IgD-negative memory B cell (primary cell): ENCODE data around the gene PTH1R. TPM values are rescaled to one million over a fixed set of nuclear protein-coding genes. Genes with fewer than 3 reads are reported as not detected.
A peak's percentile ranks its signal among the peaks of the same experiment; 100 is the strongest.

ENCODE experiments used
- H3K27ac Mint-ChIP-seq, 3 donors: one replicate each; pipeline ENCODE4 v1.8.0; 2020 to 2022; ENCODE audit warnings: mild to moderate bottlenecking in 3 of 3, mixed read lengths in 3 of 3, moderate library complexity in 1 of 3
- H3K27me3 Mint-ChIP-seq: one replicate; pipeline ENCODE4 v1.8.0; 2021; ENCODE audit warnings: mixed read lengths
- H3K36me3 Mint-ChIP-seq: one replicate; pipeline ENCODE4 v1.8.0; 2020; ENCODE audit warnings: mild to moderate bottlenecking, mixed read lengths
- H3K4me1 Mint-ChIP-seq, 3 donors: one replicate each; pipeline ENCODE4 v1.8.0; 2020 to 2022; ENCODE audit warnings: mixed read lengths in 3 of 3, mild to moderate bottlenecking in 1 of 3
- H3K4me3 Mint-ChIP-seq, 4 donors: one replicate each; pipeline ENCODE4 v1.8.0; 2020 to 2022; ENCODE audit warnings: mild to moderate bottlenecking in 4 of 4, mixed read lengths in 4 of 4, moderate library complexity in 3 of 4
- H3K9me3 Mint-ChIP-seq, 3 donors: one replicate each; pipeline ENCODE4 v1.8.0; 2020 to 2021; ENCODE audit warnings: mixed read lengths in 3 of 3, mild to moderate bottlenecking in 1 of 3
- polyA plus RNA-seq: library from polyadenylated mRNA; unstranded; fragments of 300-500 nt; fragmentation: Illumina TruSeq; gene quantifications from one replicate; pipeline ENCODE4 v1.2.3, GENCODE V29; 2021

The PTH1R gene
- polyA plus RNA-seq, 1 donor from 2014 or later, result not detected

GRCh38 chr3:46881596-46882376, 4.3 kb downstream of the PTH1R start:
- no peaks in the 10 kb centered on the region for H3K9me3 Mint-ChIP-seq
- peak overlapping the region in 3 of 4 donors; percentile 67 to 84 (median 72) for H3K4me3 Mint-ChIP-seq
- H3K27me3 Mint-ChIP-seq, result peaks cover 25% of the 10 kb centered on the region
- H3K4me1 Mint-ChIP-seq, result peaks cover 0 to 2% (median 1%) of the 10 kb centered on the region in 3 donors
- H3K27ac Mint-ChIP-seq, result no peak overlapping the region
- H3K36me3 Mint-ChIP-seq, result no peaks in the 10 kb centered on the region

GRCh38 chr3:46882377-46883053, 5.0 kb downstream of the PTH1R start:
- Mint-ChIP-seq H3K36me3 (no peaks in the 10 kb centered on the region), H3K4me3 (peak overlapping the region in 3 of 4 donors; percentile 78 to 84 (median 79)), H3K27me3 (peaks cover 25% of the 10 kb centered on the region), H3K9me3 (no peaks in the 10 kb centered on the region), H3K27ac (no peak overlapping the region), H3K4me1 (peaks cover 0 to 2% (median 1%) of the 10 kb centered on the region in 3 donors)

- Mint-ChIP-seq H3K4me1 (peaks cover 0 to 2% (median 1%) of the 10 kb centered on the region in 3 donors), H3K27ac (no peak overlapping the region), H3K27me3 (peaks cover 25% of the 10 kb centered on the region), H3K36me3 (no peaks in the 10 kb centered on the region), H3K4me3 (peak overlapping the region; percentile 19 to 88 (median 82)), H3K9me3 (no peaks in the 10 kb centered on the region)
Observed at GRCh38 chr3:46883054-46883829, 5.7 kb downstream of the PTH1R start.

GRCh38 chr3:46883830-46884185, 6.3 kb downstream of the PTH1R start:
- H3K4me3 Mint-ChIP-seq, result peak overlapping the region; percentile 19 to 88 (median 51)
- peaks cover 0 to 2% (median 1%) of the 10 kb centered on the region in 3 donors for H3K4me1 Mint-ChIP-seq
- peaks cover 25% of the 10 kb centered on the region for H3K27me3 Mint-ChIP-seq
- H3K27ac Mint-ChIP-seq, result no peak overlapping the region
- H3K9me3 Mint-ChIP-seq, result no peaks in the 10 kb centered on the region
- no peaks in the 10 kb centered on the region for H3K36me3 Mint-ChIP-seq

- Mint-ChIP-seq H3K27ac (no peak overlapping the region), H3K9me3 (no peaks in the 10 kb centered on the region), H3K4me3 (peak overlapping the region in 3 of 4 donors; percentile 12 to 66 (median 16)), H3K27me3 (peaks cover 25% of the 10 kb centered on the region), H3K36me3 (no peaks in the 10 kb centered on the region), H3K4me1 (peaks cover 0 to 2% (median 1%) of the 10 kb centered on the region in 3 donors)
Observed at GRCh38 chr3:46884427-46884826, 6.9 kb downstream of the PTH1R start.

- no peaks in the 10 kb centered on the region for H3K36me3 Mint-ChIP-seq
- peaks cover 25% of the 10 kb centered on the region for H3K27me3 Mint-ChIP-seq
- peak overlapping the region in 1 of 3 donors; percentile 34 for H3K27ac Mint-ChIP-seq
- no peaks in the 10 kb centered on the region for H3K9me3 Mint-ChIP-seq
- peak overlapping the region in 1 of 4 donors; percentile 12 for H3K4me3 Mint-ChIP-seq
- H3K4me1 Mint-ChIP-seq, result peaks cover 0 to 2% (median 1%) of the 10 kb centered on the region in 3 donors
Observed at GRCh38 chr3:46884929-46885328, 7.4 kb downstream of the PTH1R start.

GRCh38 chr3:46885612-46886011, 8.1 kb downstream of the PTH1R start:
- Mint-ChIP-seq H3K27me3 (peaks cover 23% of the 10 kb centered on the region), H3K36me3 (no peaks in the 10 kb centered on the region), H3K9me3 (no peaks in the 10 kb centered on the region), H3K27ac (no peak overlapping the region), H3K4me1 (peaks cover 0 to 2% (median 0%) of the 10 kb centered on the region in 3 donors), H3K4me3 (peak overlapping the region in 1 of 4 donors; percentile 12)

GRCh38 chr3:46887980-46888494, 10.5 kb downstream of the PTH1R start:
- no peaks in the 10 kb centered on the region for H3K36me3 Mint-ChIP-seq
- peaks cover 0 to 8% (median 0%) of the 10 kb centered on the region in 3 donors for H3K4me1 Mint-ChIP-seq
- no peak overlapping the region for H3K27ac Mint-ChIP-seq
- no peaks in the 10 kb centered on the region for H3K9me3 Mint-ChIP-seq
- peaks cover 38% of the 10 kb centered on the region for H3K27me3 Mint-ChIP-seq
- no peak overlapping the region for H3K4me3 Mint-ChIP-seq

- Mint-ChIP-seq H3K4me3 (no peak overlapping the region), H3K27ac (no peak overlapping the region), H3K36me3 (no peaks in the 10 kb centered on the region), H3K27me3 (peaks cover 41% of the 10 kb centered on the region), H3K4me1 (peaks cover 0 to 8% (median 0%) of the 10 kb centered on the region in 3 donors), H3K9me3 (no peaks in the 10 kb centered on the region)
Observed at GRCh38 chr3:46888705-46889104, 11.2 kb downstream of the PTH1R start.

GRCh38 chr3:46889381-46890110, 12.0 kb downstream of the PTH1R start:
- no peak overlapping the region for H3K4me3 Mint-ChIP-seq
- peaks cover 0 to 10% (median 0%) of the 10 kb centered on the region in 3 donors for H3K4me1 Mint-ChIP-seq
- H3K9me3 Mint-ChIP-seq, result no peaks in the 10 kb centered on the region
- H3K27me3 Mint-ChIP-seq, result peaks cover 38% of the 10 kb centered on the region
- H3K36me3 Mint-ChIP-seq, result no peaks in the 10 kb centered on the region
- peak overlapping the region in 1 of 3 donors; percentile 62 for H3K27ac Mint-ChIP-seq

- Mint-ChIP-seq H3K27ac (no peak overlapping the region), H3K36me3 (no peaks in the 10 kb centered on the region), H3K4me1 (peaks cover 0 to 10% (median 1%) of the 10 kb centered on the region in 3 donors), H3K9me3 (peaks cover 0 to 2% (median 0%) of the 10 kb centered on the region in 3 donors), H3K4me3 (no peak overlapping the region), H3K27me3 (peaks cover 38% of the 10 kb centered on the region)
Observed at GRCh38 chr3:46890132-46890531, 12.6 kb downstream of the PTH1R start.

GRCh38 chr3:46891132-46891531, 13.6 kb downstream of the PTH1R start:
- Mint-ChIP-seq H3K27ac (no peak overlapping the region), H3K4me1 (peaks cover 0 to 12% (median 2%) of the 10 kb centered on the region in 3 donors), H3K36me3 (no peaks in the 10 kb centered on the region), H3K9me3 (peaks cover 0 to 2% (median 0%) of the 10 kb centered on the region in 3 donors), H3K4me3 (peak overlapping the region in 1 of 4 donors; percentile 33), H3K27me3 (peaks cover 36% of the 10 kb centered on the region)

- H3K27ac Mint-ChIP-seq, result peak overlapping the region in 1 of 3 donors; percentile 4
- peaks cover 0 to 12% (median 2%) of the 10 kb centered on the region in 3 donors for H3K4me1 Mint-ChIP-seq
- H3K36me3 Mint-ChIP-seq, result no peaks in the 10 kb centered on the region
- H3K9me3 Mint-ChIP-seq, result peaks cover 0 to 2% (median 0%) of the 10 kb centered on the region in 3 donors
- H3K4me3 Mint-ChIP-seq, result peak overlapping the region; percentile 30 to 82 (median 70)
- H3K27me3 Mint-ChIP-seq, result peaks cover 38% of the 10 kb centered on the region
Observed at GRCh38 chr3:46892285-46893145, 15.0 kb downstream of the PTH1R start.
